HG03139 (cell line): ENCODE data around the gene RRP1.
"Not testable (repeated sequence)": the region's sequence is repeated elsewhere in the genome, so short reads cannot be mapped to it uniquely, and the experiment has no call there.

ENCODE experiments used
- ATAC-seq: cut with Tn5 transposase; IDR thresholded peaks from one replicate; pipeline ENCODE4 v1.9.1; 2021; ENCODE audit not compliant: unreplicated experiment

The RRP1 gene

GRCh38 chr21:43835861-43836260 lies 46.5 kb downstream of the RRP1 start:
- ATAC-seq = no peak

GRCh38 chr21:43836616-43837015 lies 47.2 kb downstream of the RRP1 start:
- ATAC-seq = no peak

- no peak for ATAC-seq
These were observed 50.9 kb downstream of the RRP1 start for GRCh38 chr21:43840259-43840658.

GRCh38 chr21:43842742-43843141 lies 53.4 kb downstream of the RRP1 start:
- ATAC-seq = no peak

- not testable (repeated sequence) for ATAC-seq
These were observed 55.5 kb downstream of the RRP1 start for GRCh38 chr21:43844906-43845305.

- ATAC-seq = no peak
These were observed 56.0 kb downstream of the RRP1 start for GRCh38 chr21:43845386-43845785.

GRCh38 chr21:43846430-43846829 lies 57.1 kb downstream of the RRP1 start:
- no peak for ATAC-seq

- ATAC-seq = no peak
These were observed 57.9 kb downstream of the RRP1 start for GRCh38 chr21:43847301-43847700.

GRCh38 chr21:43848771-43849170 lies 59.4 kb downstream of the RRP1 start:
- no peak for ATAC-seq

- ATAC-seq = no peak
These were observed 60.3 kb downstream of the RRP1 start for GRCh38 chr21:43849532-43850299.

GRCh38 chr21:43850728-43851295 lies 61.4 kb downstream of the RRP1 start:
- ATAC-seq = no peak

GRCh38 chr21:43851593-43851992 lies 62.2 kb downstream of the RRP1 start:
- no peak for ATAC-seq

GRCh38 chr21:43853851-43854772 lies 64.7 kb downstream of the RRP1 start:
- ATAC-seq = no peak
